Hepatocyte (in vitro differentiated cells): Measurements from ENCODE around the gene ZNF107. TPM values are rescaled to one million over a fixed set of nuclear protein-coding genes. Genes with fewer than 3 reads are reported as not detected.

Source experiments
- DNase-seq: peaks from one replicate; pipeline ENCODE4 v3.0.0-alpha.2; 2016; ENCODE audit warnings: low spot score
- H2AFZ ChIP-seq: fragments of 200-600 bp; sonication (generic); 2 replicates; pipeline ENCODE4 v1.6.0; 2016; ENCODE audit warnings: antibody characterized with exemption, mild to moderate bottlenecking
- H3K27ac ChIP-seq: fragments of 200-600 bp; sonication (generic); 2 replicates; pipeline ENCODE4 v1.5.1; 2016; ENCODE audit warnings: mild to moderate bottlenecking
- H3K27me3 ChIP-seq: fragments of 200-600 bp; sonication (generic); 2 replicates; pipeline ENCODE4 v1.6.1; 2016
- H3K36me3 ChIP-seq: fragments of 200-600 bp; sonication (generic); replicated peaks from 2 replicates; pipeline ENCODE4 v1.5.1; 2016; ENCODE audit warnings: low read depth; ENCODE audit not compliant: insufficient read depth
- H3K4me1 ChIP-seq: fragments of 200-600 bp; sonication (generic); 2 replicates; pipeline ENCODE4 v1.5.1; 2016; ENCODE audit warnings: mild to moderate bottlenecking, moderate library complexity; ENCODE audit not compliant: insufficient read depth
- H3K4me2 ChIP-seq: fragments of 200-600 bp; sonication (generic); 2 replicates; pipeline ENCODE4 v1.6.0; 2016
- H3K4me3 ChIP-seq: fragments of 200-600 bp; sonication (generic); 2 replicates; pipeline ENCODE4 v1.5.1; 2016; ENCODE audit warnings: mild to moderate bottlenecking
- H3K79me2 ChIP-seq: fragments of 200-600 bp; sonication (generic); 2 replicates; pipeline ENCODE4 v1.6.0; 2017; ENCODE audit warnings: mild to moderate bottlenecking
- H3K9me2 ChIP-seq: fragments of 200-600 bp; sonication (generic); replicated peaks from 2 replicates; pipeline ENCODE4 v1.6.0; 2017; ENCODE audit warnings: mild to moderate bottlenecking; ENCODE audit not compliant: insufficient read depth
- H3K9me3 ChIP-seq: fragments of 200-600 bp; sonication (generic); 2 replicates; pipeline ENCODE4 v1.5.1; 2016; ENCODE audit warnings: low read depth, mild to moderate bottlenecking
- H4K20me1 ChIP-seq: fragments of 200-600 bp; sonication (generic); 2 replicates; pipeline ENCODE4 v1.6.0; 2016; ENCODE audit warnings: mild to moderate bottlenecking; ENCODE audit not compliant: insufficient read depth, poor library complexity, severe bottlenecking
- EZH2 ChIP-seq: fragments of 200-600 bp; sonication (generic); IDR thresholded peaks from 2 replicates; pipeline ENCODE4 v1.6.1; 2016; ENCODE audit warnings: antibody characterized with exemption, mild to moderate bottlenecking, borderline replicate concordance
- EZH2phosphoT487 ChIP-seq: fragments of 200-600 bp; sonication (generic); IDR thresholded peaks from one replicate; pipeline ENCODE4 v1.6.1; 2018; ENCODE audit warnings: antibody characterized with exemption, mild to moderate bottlenecking, low read depth, moderate library complexity; ENCODE audit not compliant: unreplicated experiment, severe bottlenecking
- WGBS: methylation state at CpG from one replicate; pipeline ENCODE4 v1.1.6; 2016; ENCODE audit warnings: low lambda C conversion rate; ENCODE audit errors: missing lambda C conversion rate; 5-methylcytosine and 5-hydroxymethylcytosine counted together
- polyA plus RNA-seq: library from polyadenylated mRNA; unstranded; fragments of >200 nt; fragmentation: Nextera tagmentation; extraction: Ambion mirVana; gene quantifications from 2 replicates; pipeline ENCODE4 v1.2.1, GENCODE V29; 2016
- total RNA-seq: library from RNA; depleted of rRNA; stranded (reverse); fragments of >200 nt; gene quantifications from 2 replicates; pipeline ENCODE4 v1.2.3, GENCODE V29; 2014
- TF ChIP-seq, protein P1 (sequence below): fragments of 200-600 bp; sonication (generic); IDR thresholded peaks from 2 replicates; pipeline ENCODE4 v1.5.1; 2016; ENCODE audit warnings: antibody characterized with exemption, mild to moderate bottlenecking; ENCODE audit not compliant: poor library complexity

The ZNF107 gene
- total and polyA plus RNA-seq, 2 experiments from 2014 or later = 0.63 to 2.2 TPM

- no peak overlapping the region for H3K4me3 ChIP-seq
- H3K79me2 ChIP-seq = no peaks in the 10 kb centered on the region
- peaks cover 10% of the 10 kb centered on the region for H3K9me3 ChIP-seq
- no peak overlapping the region for H2AFZ ChIP-seq
- no peak for TF ChIP-seq EZH2
- H3K27me3 ChIP-seq = no peaks in the 10 kb centered on the region
- no peaks in the 10 kb centered on the region for H3K9me2 ChIP-seq
- 70% methylated on average over 2 of the region's 2 CpGs for WGBS
- H4K20me1 ChIP-seq = no peaks in the 10 kb centered on the region
- no peak overlapping the region for H3K4me2 ChIP-seq
- no peak overlapping the region for H3K27ac ChIP-seq
- no peak for DNase-seq
- no peaks in the 10 kb centered on the region for H3K4me1 ChIP-seq
- H3K36me3 ChIP-seq = no peaks in the 10 kb centered on the region
These were observed 44.3 kb upstream of the ZNF107 start for GRCh38 chr7:64621656-64622055.

- WGBS = 38% methylated on average over 12 of the region's 12 CpGs
- no peaks in the 10 kb centered on the region for H3K4me1 ChIP-seq
- no peaks in the 10 kb centered on the region for H3K27me3 ChIP-seq
- H2AFZ ChIP-seq = no peak overlapping the region
- no peaks in the 10 kb centered on the region for H4K20me1 ChIP-seq
- H3K9me3 ChIP-seq = no peaks in the 10 kb centered on the region
- no peak for DNase-seq
- no peaks in the 10 kb centered on the region for H3K9me2 ChIP-seq
- no peaks in the 10 kb centered on the region for H3K79me2 ChIP-seq
- H3K36me3 ChIP-seq = no peaks in the 10 kb centered on the region
- no peak overlapping the region for H3K27ac ChIP-seq
- H3K4me3 ChIP-seq = no peak overlapping the region
- H3K4me2 ChIP-seq = no peak overlapping the region
- TF ChIP-seq, protein P1, sequence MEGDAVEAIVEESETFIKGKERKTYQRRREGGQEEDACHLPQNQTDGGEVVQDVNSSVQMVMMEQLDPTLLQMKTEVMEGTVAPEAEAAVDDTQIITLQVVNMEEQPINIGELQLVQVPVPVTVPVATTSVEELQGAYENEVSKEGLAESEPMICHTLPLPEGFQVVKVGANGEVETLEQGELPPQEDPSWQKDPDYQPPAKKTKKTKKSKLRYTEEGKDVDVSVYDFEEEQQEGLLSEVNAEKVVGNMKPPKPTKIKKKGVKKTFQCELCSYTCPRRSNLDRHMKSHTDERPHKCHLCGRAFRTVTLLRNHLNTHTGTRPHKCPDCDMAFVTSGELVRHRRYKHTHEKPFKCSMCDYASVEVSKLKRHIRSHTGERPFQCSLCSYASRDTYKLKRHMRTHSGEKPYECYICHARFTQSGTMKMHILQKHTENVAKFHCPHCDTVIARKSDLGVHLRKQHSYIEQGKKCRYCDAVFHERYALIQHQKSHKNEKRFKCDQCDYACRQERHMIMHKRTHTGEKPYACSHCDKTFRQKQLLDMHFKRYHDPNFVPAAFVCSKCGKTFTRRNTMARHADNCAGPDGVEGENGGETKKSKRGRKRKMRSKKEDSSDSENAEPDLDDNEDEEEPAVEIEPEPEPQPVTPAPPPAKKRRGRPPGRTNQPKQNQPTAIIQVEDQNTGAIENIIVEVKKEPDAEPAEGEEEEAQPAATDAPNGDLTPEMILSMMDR = peak; percentile 17
- TF ChIP-seq EZH2phosphoT487 = no peak
These were observed 40.5 kb upstream of the ZNF107 start for GRCh38 chr7:64625114-64626082.

GRCh38 chr7:64626083-64626469 is 39.9 kb upstream of the ZNF107 start:
- TF ChIP-seq EZH2phosphoT487 (no peak), EZH2 (no peak)
- TF ChIP-seq, protein P1 = no peak
- H2AFZ ChIP-seq = no peak overlapping the region
- no peaks in the 10 kb centered on the region for H3K36me3 ChIP-seq
- H3K4me2 ChIP-seq = no peak overlapping the region
- H3K79me2 ChIP-seq = no peaks in the 10 kb centered on the region
- WGBS = 70% methylated on average over 5 of the region's 5 CpGs
- H3K27me3 ChIP-seq = no peaks in the 10 kb centered on the region
- H3K27ac ChIP-seq = no peak overlapping the region
- no peaks in the 10 kb centered on the region for H3K9me3 ChIP-seq
- H3K4me3 ChIP-seq = no peak overlapping the region
- no peaks in the 10 kb centered on the region for H4K20me1 ChIP-seq
- H3K4me1 ChIP-seq = no peaks in the 10 kb centered on the region
- DNase-seq = no peak
- no peaks in the 10 kb centered on the region for H3K9me2 ChIP-seq

DNA sequence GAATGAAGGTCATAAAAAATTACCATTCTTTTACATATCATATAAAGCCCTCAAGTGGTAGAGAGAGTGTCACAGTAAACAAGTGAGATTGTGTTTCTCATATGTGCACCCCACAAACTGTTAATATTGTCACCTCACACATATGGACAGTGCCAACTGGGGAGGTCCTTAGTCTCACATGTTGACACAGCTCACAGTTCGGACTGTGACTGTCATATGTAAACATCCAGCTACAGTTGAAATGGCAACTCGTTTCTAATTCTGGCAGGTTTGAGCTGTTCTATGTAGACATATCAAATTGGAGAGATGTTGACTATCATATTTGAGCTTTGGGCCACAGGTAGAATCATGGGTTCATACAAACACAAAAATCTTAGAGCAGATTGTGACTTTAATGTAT is 39.4 kb upstream of the ZNF107 start:
- H3K79me2 ChIP-seq = no peaks in the 10 kb centered on the region
- H3K27me3 ChIP-seq = no peaks in the 10 kb centered on the region
- no peak overlapping the region for H3K27ac ChIP-seq
- no peaks in the 10 kb centered on the region for H3K36me3 ChIP-seq
- H3K9me2 ChIP-seq = no peaks in the 10 kb centered on the region
- DNase-seq = no peak
- 54% methylated on average over 2 of the region's 2 CpGs for WGBS
- TF ChIP-seq EZH2 (no peak), EZH2phosphoT487 (no peak)
- TF ChIP-seq, protein P1 = no peak
- H3K4me3 ChIP-seq = no peak overlapping the region
- no peaks in the 10 kb centered on the region for H4K20me1 ChIP-seq
- no peaks in the 10 kb centered on the region for H3K9me3 ChIP-seq
- H3K4me1 ChIP-seq = no peaks in the 10 kb centered on the region
- H2AFZ ChIP-seq = no peak overlapping the region
- H3K4me2 ChIP-seq = no peak overlapping the region
